Liver (tissue), 9 donors: ENCODE results near the gene ROBO3. TPM values are rescaled to one million over a fixed set of nuclear protein-coding genes. Genes with fewer than 3 reads are reported as not detected.

ENCODE experiments used
- DNase-seq: peaks from one replicate; pipeline ENCODE4 v3.0.0-alpha.2; 2017; ENCODE audit warnings: low spot score
- H3K27ac ChIP-seq, 2 donors: one replicate each; pipeline ENCODE4 v1.7.0; 2013; ENCODE audit warnings: inconsistent platforms in 2 of 2, low read length in 2 of 2, control low read depth in 1 of 2, low read depth in 1 of 2, mild to moderate bottlenecking in 1 of 2
- H3K27me3 ChIP-seq, 4 donors: one replicate each; pipeline versions ENCODE4 v1.6.1 to v1.7.0; 2013; ENCODE audit warnings: low read length in 3 of 4, inconsistent platforms in 1 of 4, mild to moderate bottlenecking in 1 of 4, moderate library complexity in 1 of 4; ENCODE audit not compliant: control insufficient read depth in 4 of 4, insufficient read depth in 4 of 4
- H3K36me3 ChIP-seq, 4 donors: one replicate each; pipeline versions ENCODE4 v1.6.1 to v1.7.0; 2013; ENCODE audit warnings: low read length in 3 of 4, mild to moderate bottlenecking in 3 of 4, low read depth in 1 of 4, moderate library complexity in 1 of 4; ENCODE audit not compliant: control insufficient read depth in 4 of 4, insufficient read depth in 3 of 4
- H3K4me1 ChIP-seq, 4 donors: one replicate each; pipeline versions ENCODE4 v1.6.1 to v1.7.0; 2013; ENCODE audit warnings: low read length in 3 of 4, mild to moderate bottlenecking in 3 of 4, moderate library complexity in 1 of 4; ENCODE audit not compliant: control insufficient read depth in 4 of 4, insufficient read depth in 4 of 4
- H3K4me3 ChIP-seq, 3 donors: one replicate each; pipeline versions ENCODE4 v1.6.1 to v1.7.0; 2013; ENCODE audit warnings: low read length in 3 of 3, control low read depth in 1 of 3, low read depth in 1 of 3, mild to moderate bottlenecking in 1 of 3
- H3K9ac ChIP-seq, 2 donors: one replicate each; pipeline ENCODE4 v1.7.0; 2013; ENCODE audit warnings: low read length in 2 of 2, mild to moderate bottlenecking in 2 of 2, moderate library complexity in 2 of 2, control low read depth in 1 of 2, low read depth in 1 of 2
- H3K9me3 ChIP-seq, 4 donors: one replicate each; pipeline versions ENCODE4 v1.6.1 to v1.7.0; 2013; ENCODE audit warnings: low read length in 3 of 4; ENCODE audit not compliant: control insufficient read depth in 4 of 4
- CTCF ChIP-seq: fragments of 150-350 bp; IDR thresholded peaks from 2 replicates; pipeline ENCODE4 v1.5.1; 2017; ENCODE audit warnings: improper control_type of control experiment, low read depth, low read length; ENCODE audit not compliant: missing input control
- EGR1 ChIP-seq, 2 donors: IDR thresholded peaks; 2 replicates each; pipeline ENCODE4 v1.6.1; 2016 to 2018; ENCODE audit warnings: antibody characterized with exemption in 2 of 2, low read depth in 2 of 2
- FOXA2 ChIP-seq: IDR thresholded peaks from 2 replicates; pipeline ENCODE4 v1.6.1; 2016; ENCODE audit warnings: antibody characterized with exemption
- GABPA ChIP-seq, 2 donors: IDR thresholded peaks in 1 of 2; conservative IDR thresholded peaks in 1 of 2; 2 replicates each; pipeline ENCODE4 v1.6.1; 2016; ENCODE audit warnings: antibody characterized with exemption in 2 of 2, mild to moderate bottlenecking in 1 of 2, moderate library complexity in 1 of 2
- HNF4A ChIP-seq, 2 donors: conservative IDR thresholded peaks; 2 replicates each; pipeline ENCODE4 v1.6.1; 2016; ENCODE audit warnings: antibody characterized with exemption in 2 of 2, mild to moderate bottlenecking in 2 of 2
- HNF4G ChIP-seq: IDR thresholded peaks from 2 replicates; pipeline ENCODE4 v1.6.1; 2016; ENCODE audit warnings: antibody characterized with exemption
- JUND ChIP-seq, 2 donors: IDR thresholded peaks; 2 replicates each; pipeline ENCODE4 v1.6.1; 2016; ENCODE audit warnings: antibody characterized with exemption in 2 of 2
- NR2F2 ChIP-seq: IDR thresholded peaks from 2 replicates; pipeline ENCODE4 v1.6.1; 2016; ENCODE audit warnings: antibody characterized with exemption
- RAD21 ChIP-seq, 2 donors: IDR thresholded peaks; 2 replicates each; pipeline ENCODE4 v1.6.1; 2016; ENCODE audit warnings: antibody characterized with exemption in 2 of 2, mild to moderate bottlenecking in 2 of 2
- RXRA ChIP-seq, 2 donors: IDR thresholded peaks; 2 replicates each; pipeline ENCODE4 v1.6.1; 2017 to 2018; ENCODE audit warnings: antibody characterized with exemption in 2 of 2, mild to moderate bottlenecking in 1 of 2
- SP1 ChIP-seq: IDR thresholded peaks from 2 replicates; pipeline ENCODE4 v1.6.1; 2018; ENCODE audit warnings: antibody characterized with exemption, mild to moderate bottlenecking
- TAF1 ChIP-seq: conservative IDR thresholded peaks from 2 replicates; pipeline ENCODE4 v1.6.1; 2016; ENCODE audit warnings: antibody characterized with exemption, mild to moderate bottlenecking
- YY1 ChIP-seq: IDR thresholded peaks from 2 replicates; pipeline ENCODE4 v1.6.1; 2016; ENCODE audit warnings: antibody characterized with exemption, mild to moderate bottlenecking
- ZBTB33 ChIP-seq: IDR thresholded peaks from 2 replicates; pipeline ENCODE4 v1.6.1; 2016; ENCODE audit warnings: antibody characterized with exemption
- WGBS: extraction: QIAGEN DNeasy Blood & Tissue Kit; methylation state at CpG from one replicate; pipeline ENCODE4 v1.1.7; 2013; 5-methylcytosine and 5-hydroxymethylcytosine counted together
- polyA plus RNA-seq, 2 donors: library from polyadenylated mRNA; stranded (reverse) in 1 of 2; unstranded in 1 of 2; fragments of 200-250 nt in 1 of 2; fragments of >200 nt in 1 of 2; fragmentation: Nextera tagmentation in 1 of 2; extraction: Ambion mirVana in 1 of 2; gene quantifications; one replicate each; pipeline versions ENCODE4 v1.2.1 to v1.2.3, GENCODE V29; 2013 to 2015
- total RNA-seq, 2 donors: library from RNA; depleted of rRNA; stranded (reverse); fragments of >200 nt; gene quantifications; one replicate each; pipeline ENCODE4 v1.2.3, GENCODE V29; 2014
- TF ChIP-seq, protein P1 (sequence below): IDR thresholded peaks from 2 replicates; pipeline ENCODE4 v1.6.1; 2016; ENCODE audit warnings: antibody characterized with exemption
- donor health status: healthy.
- donor health status: healthy.
- donor health status: healthy.
- donor health status: healthy.
- donor health status: healthy.

ROBO3 gene
- total and polyA plus RNA-seq, 4 donors, result 1.1 to 2.2 (median 1.4) TPM

DNA sequence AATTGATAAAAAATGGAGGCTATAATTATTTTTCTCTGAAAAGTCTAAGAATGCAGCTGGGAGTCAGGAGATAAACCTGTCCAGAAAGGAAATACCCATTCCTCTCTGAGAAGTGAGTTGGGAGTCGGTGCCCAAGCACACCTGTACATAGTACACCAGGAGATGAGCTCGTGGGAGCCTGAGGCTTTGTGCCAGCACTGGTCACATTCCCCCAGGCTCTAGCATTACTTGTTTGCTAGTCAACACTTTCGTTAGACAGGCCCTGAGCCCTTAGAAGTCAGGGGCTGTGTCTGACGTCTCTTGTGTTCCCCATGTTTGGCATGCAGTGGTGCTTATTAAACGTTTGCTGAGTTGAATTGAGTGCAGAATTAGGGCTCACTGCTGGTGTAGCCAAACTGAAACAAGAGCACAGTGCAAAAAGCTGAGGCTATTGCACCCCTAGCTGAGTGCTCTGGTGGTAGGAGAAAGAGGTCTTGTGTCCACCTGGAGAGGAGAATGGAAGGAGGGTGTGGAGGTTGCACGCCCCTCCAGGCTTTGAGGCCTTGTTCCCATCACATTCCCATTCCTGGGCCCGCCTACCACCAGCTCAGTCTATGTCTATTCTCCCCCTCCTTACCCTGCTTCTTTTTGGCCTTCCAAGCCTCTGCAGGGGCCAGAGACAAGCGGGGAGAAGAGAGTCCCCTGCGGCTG lies 25.6 kb downstream of the ROBO3 start:
- no peak for DNase-seq
- Histone ChIP-seq H3K27ac (no peak overlapping the region), H3K36me3 (no peaks in the 10 kb centered on the region), H3K4me3 (no peak overlapping the region), H3K9ac (no peak overlapping the region), H3K27me3 (no peaks in the 10 kb centered on the region), H3K9me3 (no peaks in the 10 kb centered on the region), H3K4me1 (peaks cover 0 to 6% (median 1%) of the 10 kb centered on the region in 4 donors)
- WGBS, result 78% methylated on average over 9 of the region's 9 CpGs
- TF ChIP-seq GABPA (IDR thresholded peaks at IDR 0.05 in 1 of 2, conservative IDR thresholded peaks at IDR 0.05 in 1 of 2) (no peak), ZBTB33 (no peak), RXRA (IDR thresholded peaks at IDR 0.05) (no peak), CTCF (no peak), EGR1 (IDR thresholded peaks at IDR 0.05; ENCODE audit: low read depth in 2 of 2) (no peak), JUND (IDR thresholded peaks at IDR 0.05) (no peak), HNF4A (conservative IDR thresholded peaks at IDR 0.05) (no peak), SP1 (no peak), YY1 (no peak), FOXA2 (no peak), HNF4G (no peak), TAF1 (no peak)
- TF ChIP-seq, protein P1, sequence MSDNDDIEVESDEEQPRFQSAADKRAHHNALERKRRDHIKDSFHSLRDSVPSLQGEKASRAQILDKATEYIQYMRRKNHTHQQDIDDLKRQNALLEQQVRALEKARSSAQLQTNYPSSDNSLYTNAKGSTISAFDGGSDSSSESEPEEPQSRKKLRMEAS, result no peak

- no peak overlapping the region for H3K9ac ChIP-seq
- no peak overlapping the region for H3K27ac ChIP-seq
Observed at GRCh38 chr11:124891373-124891861, 26.2 kb downstream of the ROBO3 start.

More at GRCh38 chr11:124891373-124891861, 26.2 kb downstream of the ROBO3 start:
- H3K4me1 ChIP-seq, result peaks cover 0 to 6% (median 1%) of the 10 kb centered on the region in 4 donors
- TF ChIP-seq JUND (IDR thresholded peaks at IDR 0.05) (no peak), SP1 (no peak), RAD21 (IDR thresholded peaks at IDR 0.05) (no peak), EGR1 (IDR thresholded peaks at IDR 0.05; ENCODE audit: low read depth in 2 of 2) (no peak), ZBTB33 (no peak), RXRA (IDR thresholded peaks at IDR 0.05) (no peak), NR2F2 (no peak), YY1 (no peak), HNF4G (no peak), GABPA (IDR thresholded peaks at IDR 0.05 in 1 of 2, conservative IDR thresholded peaks at IDR 0.05 in 1 of 2) (no peak), FOXA2 (no peak)
- TF ChIP-seq, protein P1, result no peak
- DNase-seq, result no peak
- H3K27me3 ChIP-seq, result no peaks in the 10 kb centered on the region
- H3K36me3 ChIP-seq, result no peaks in the 10 kb centered on the region
- no peaks in the 10 kb centered on the region for H3K9me3 ChIP-seq
- WGBS, result 79% methylated on average over 12 of the region's 12 CpGs
- no peak overlapping the region for H3K4me3 ChIP-seq
